SK-N-SH treated with all-trans-retinoic acid at 6 μM for 48 hours (cell line): ENCODE measurements around the gene TEC.
"Not testable (repeated sequence)": the region's sequence is repeated elsewhere in the genome, so short reads cannot be mapped to it uniquely, and the experiment has no call there.

Source experiments
- ATAC-seq: fragments of 200-7000 bp; cut with Tn5 transposase; 3 replicates; pipeline ENCODE4 v1.9.1; 2020; ENCODE audit warnings: mild to moderate bottlenecking, moderate library complexity
- ARNTL ChIP-seq: fragments of 450-650 bp; formaldehyde crosslinking; IDR thresholded peaks from 2 replicates; pipeline ENCODE4 v1.5.0; 2020; ENCODE audit warnings: low read depth, mild to moderate bottlenecking, moderate library complexity, borderline replicate concordance
- BACH2 ChIP-seq: fragments of 250-450 bp; sonication (Bioruptor Pico); IDR thresholded peaks from 2 replicates; pipeline ENCODE4 v1.9.0; 2021; ENCODE audit warnings: mild to moderate bottlenecking, borderline replicate concordance
- CREB5 ChIP-seq: fragments of 250-450 bp; sonication (Bioruptor Pico); IDR thresholded peaks from 2 replicates; pipeline ENCODE4 v1.5.1; 2020; ENCODE audit warnings: low read depth, mild to moderate bottlenecking, moderate library complexity
- CSDC2 ChIP-seq: fragments of 250-450 bp; sonication (Bioruptor Pico); IDR thresholded peaks from 2 replicates; pipeline ENCODE4 v1.5.0; 2020; ENCODE audit warnings: mild to moderate bottlenecking, moderate library complexity
- CSRNP3 ChIP-seq: fragments of 250-450 bp; sonication (Bioruptor Pico); IDR thresholded peaks from 2 replicates; pipeline ENCODE4 v1.5.1; 2021; ENCODE audit warnings: mild to moderate bottlenecking, moderate library complexity
- ESRRG ChIP-seq: fragments of 250-450 bp; sonication (Bioruptor Pico); IDR thresholded peaks from 2 replicates; pipeline ENCODE4 v1.6.1; 2021; ENCODE audit warnings: mild to moderate bottlenecking
- GLIS3 ChIP-seq: fragments of 250-450 bp; sonication (Bioruptor Pico); IDR thresholded peaks from 2 replicates; pipeline ENCODE4 v1.5.0; 2020; ENCODE audit warnings: mild to moderate bottlenecking, moderate library complexity
- ISL1 ChIP-seq: fragments of 250-450 bp; sonication (Bioruptor Pico); IDR thresholded peaks from 2 replicates; pipeline ENCODE4 v2.1.2; 2022; ENCODE audit warnings: mild to moderate bottlenecking, moderate library complexity
- OSR1 ChIP-seq: fragments of 250-450 bp; sonication (Bioruptor Pico); IDR thresholded peaks from 2 replicates; pipeline ENCODE4 v1.8.0; 2022; ENCODE audit warnings: moderate library complexity, mild to moderate bottlenecking, inconsistent platforms
- PATZ1 ChIP-seq: fragments of 250-450 bp; sonication (Bioruptor Pico); IDR thresholded peaks from 2 replicates; pipeline ENCODE4 v1.8.0; 2020; ENCODE audit warnings: mild to moderate bottlenecking, moderate library complexity, borderline replicate concordance
- POU6F1 ChIP-seq: fragments of 250-450 bp; sonication (Bioruptor Pico); IDR thresholded peaks from 2 replicates; pipeline ENCODE4 v1.8.0; 2021; ENCODE audit warnings: low read depth, mild to moderate bottlenecking, moderate library complexity, borderline replicate concordance
- SNAI2 ChIP-seq: fragments of 250-450 bp; sonication (Bioruptor Pico); IDR thresholded peaks from 2 replicates; pipeline ENCODE4 v1.5.0; 2020; ENCODE audit warnings: mild to moderate bottlenecking, moderate library complexity
- TCF4 ChIP-seq: fragments of 250-450 bp; sonication (Bioruptor Pico); IDR thresholded peaks from 2 replicates; pipeline ENCODE4 v1.8.0; 2021; ENCODE audit warnings: mild to moderate bottlenecking, moderate library complexity, borderline replicate concordance
- TOX ChIP-seq: fragments of 250-450 bp; sonication (Bioruptor Pico); IDR thresholded peaks from 2 replicates; pipeline ENCODE4 v1.8.0; 2021; ENCODE audit warnings: mild to moderate bottlenecking, moderate library complexity, borderline replicate concordance
- TSHZ2 ChIP-seq: fragments of 250-450 bp; sonication (Bioruptor Pico); IDR thresholded peaks from 2 replicates; pipeline ENCODE4 v1.5.0; 2020; ENCODE audit warnings: mild to moderate bottlenecking, moderate library complexity
- ZC3H10 ChIP-seq: fragments of 250-450 bp; sonication (Bioruptor Pico); IDR thresholded peaks from 2 replicates; pipeline ENCODE4 v1.5.1; 2021; ENCODE audit warnings: mild to moderate bottlenecking, moderate library complexity
- ZFP3 ChIP-seq: fragments of 250-450 bp; sonication (Bioruptor Pico); IDR thresholded peaks from 2 replicates; pipeline ENCODE4 v1.5.0; 2020; ENCODE audit warnings: mild to moderate bottlenecking, moderate library complexity
- ZFP30 ChIP-seq: fragments of 450-650 bp; formaldehyde crosslinking; IDR thresholded peaks from 2 replicates; pipeline ENCODE4 v1.5.0; 2022; ENCODE audit warnings: mild to moderate bottlenecking, moderate library complexity
- ZNF70 ChIP-seq: fragments of 450-650 bp; formaldehyde crosslinking; IDR thresholded peaks from 2 replicates; pipeline ENCODE4 v1.5.0; 2020; ENCODE audit warnings: mild to moderate bottlenecking, moderate library complexity
- ZNF8 ChIP-seq: fragments of 450-650 bp; formaldehyde crosslinking; IDR thresholded peaks from 2 replicates; pipeline ENCODE4 v1.5.0; 2020; ENCODE audit warnings: mild to moderate bottlenecking, moderate library complexity

The TEC gene

GRCh38 chr4:48167538-48168263 lies 101.9 kb downstream of the TEC start:
- TF ChIP-seq ARNTL (CRISPR knock-in tag), result no peak
- no peak for TF ChIP-seq TCF4
- no peak for TF ChIP-seq PATZ1 (CRISPR knock-in tag)
- TF ChIP-seq CSRNP3, result no peak
- no peak for TF ChIP-seq ZFP3 (CRISPR knock-in tag)
- no peak for TF ChIP-seq TSHZ2 (CRISPR knock-in tag)
- no peak for TF ChIP-seq CREB5 (CRISPR knock-in tag)
- no peak for TF ChIP-seq ZFP30 (CRISPR knock-in tag)
- TF ChIP-seq BACH2 (CRISPR knock-in tag), result no peak
- TF ChIP-seq SNAI2 (CRISPR knock-in tag), result no peak
- TF ChIP-seq ESRRG, result no peak
- no peak for TF ChIP-seq ZC3H10
- no peak for TF ChIP-seq OSR1 (CRISPR knock-in tag)
- TF ChIP-seq TOX (CRISPR knock-in tag), result no peak
- no peak for TF ChIP-seq CSDC2 (CRISPR knock-in tag)
- no peak for TF ChIP-seq ZNF8
- no peak for TF ChIP-seq POU6F1
- no peak for TF ChIP-seq GLIS3
- no peak for TF ChIP-seq ZNF70 (CRISPR knock-in tag)
- no peak for TF ChIP-seq ISL1 (CRISPR knock-in tag)

GRCh38 chr4:48164561-48164960 lies 105.1 kb downstream of the TEC start:
- not testable (repeated sequence) for ATAC-seq

More at GRCh38 chr4:48167538-48168263, 101.9 kb downstream of the TEC start:
- no peak for ATAC-seq

GRCh38 chr4:48163746-48164145 lies 105.9 kb downstream of the TEC start:
- no peak for ATAC-seq
- TF ChIP-seq ZFP3 (CRISPR knock-in tag), result no peak
- TF ChIP-seq CREB5 (CRISPR knock-in tag), result no peak
- no peak for TF ChIP-seq GLIS3
- TF ChIP-seq CSRNP3, result no peak
- TF ChIP-seq PATZ1 (CRISPR knock-in tag), result no peak
- TF ChIP-seq OSR1 (CRISPR knock-in tag), result no peak
- TF ChIP-seq ESRRG, result no peak
- no peak for TF ChIP-seq TSHZ2 (CRISPR knock-in tag)
- TF ChIP-seq ZC3H10, result no peak
- TF ChIP-seq ISL1 (CRISPR knock-in tag), result no peak
